ENCODE data around the gene ZNF555.
"Not testable (repeated sequence)": the region's sequence is repeated elsewhere in the genome, so short reads cannot be mapped to it uniquely, and the experiment has no call there.

Gene ZNF555

GRCh38 chr19:2887391-2887914 lies 46.2 kb downstream of the ZNF555 start:
- Histone ChIP-seq H3K4me3 (no peak overlapping the region), H3K36me3 (replicated peaks) (no peaks in the 10 kb centered on the region), H3K27me3 (ENCODE audit: low read depth) (no peaks in the 10 kb centered on the region), H3K4me1 (peaks cover 7% of the 10 kb centered on the region), H3K9me3 (no peaks in the 10 kb centered on the region)
- in situ Hi-C loops (cut with MboI; ENCODE audit: low sequenced_read_pairs), result no loop called here
- DNase-seq (ENCODE audit: low spot score in 2 of 2), result peak; percentile 40 to 95

- H3K9me3 ChIP-seq, result no peaks in the 10 kb centered on the region
- in situ Hi-C loops (cut with MboI; ENCODE audit: low sequenced_read_pairs), result no loop called here
- no peaks in the 10 kb centered on the region for H3K36me3 ChIP-seq (replicated peaks)
- H3K4me3 ChIP-seq, result no peak overlapping the region
- no peak for DNase-seq (ENCODE audit: low spot score in 2 of 2)
- no peaks in the 10 kb centered on the region for H3K27me3 ChIP-seq (ENCODE audit: low read depth)
- H3K4me1 ChIP-seq, result peaks cover 7% of the 10 kb centered on the region
Measured at GRCh38 chr19:2888731-2889224, 47.5 kb downstream of the ZNF555 start.

GRCh38 chr19:2890531-2890930 lies 49.3 kb downstream of the ZNF555 start:
- H3K4me1 ChIP-seq; DNase-seq (ENCODE audit: low spot score in 2 of 2); H3K27me3 ChIP-seq (ENCODE audit: low read depth); H3K4me3 ChIP-seq; in situ Hi-C loops (cut with MboI; ENCODE audit: low sequenced_read_pairs); H3K36me3 ChIP-seq (replicated peaks); H3K9me3 ChIP-seq: not testable (repeated sequence)

GRCh38 chr19:2896694-2897093 lies 55.4 kb downstream of the ZNF555 start:
- no peak for DNase-seq (ENCODE audit: low spot score in 2 of 2)
- H3K27me3 ChIP-seq (ENCODE audit: low read depth), result no peaks in the 10 kb centered on the region
- in situ Hi-C loops (cut with MboI; ENCODE audit: low sequenced_read_pairs), result no loop called here
- no peaks in the 10 kb centered on the region for H3K36me3 ChIP-seq (replicated peaks)
- H3K4me3 ChIP-seq, result no peak overlapping the region
- no peaks in the 10 kb centered on the region for H3K4me1 ChIP-seq
- peaks cover 8% of the 10 kb centered on the region; the same call in 1 of the 2 replicates for H3K9me3 ChIP-seq

- H3K27me3 ChIP-seq (ENCODE audit: low read depth), result no peaks in the 10 kb centered on the region
- H3K9me3 ChIP-seq, result peaks cover 8% of the 10 kb centered on the region; the same call in 1 of the 2 replicates
- no peaks in the 10 kb centered on the region for H3K4me1 ChIP-seq
- peak; percentile 96 to 100 for DNase-seq (ENCODE audit: low spot score in 2 of 2)
- in situ Hi-C loops (cut with MboI; ENCODE audit: low sequenced_read_pairs), result no loop called here
- no peaks in the 10 kb centered on the region for H3K36me3 ChIP-seq (replicated peaks)
- H3K4me3 ChIP-seq, result peak within 1 kb of the TSS; percentile 71
Measured at GRCh38 chr19:2900296-2901252, 59.3 kb downstream of the ZNF555 start, which contains the start of gene ZNF57. Gene ZNF57, plus strand, starts transcription at chr19:2900928. Its CDS starts 118 bp downstream, at chr19:2901046.

GRCh38 chr19:2902590-2903218 lies 61.4 kb downstream of the ZNF555 start:
- Histone ChIP-seq H3K36me3 (replicated peaks) (no peaks in the 10 kb centered on the region), H3K4me1 (no peaks in the 10 kb centered on the region), H3K27me3 (ENCODE audit: low read depth) (no peaks in the 10 kb centered on the region), H3K4me3 (peak overlapping the region; percentile 71; the same call in 1 of the 2 replicates), H3K9me3 (peaks cover 3% of the 10 kb centered on the region; the same call in 1 of the 2 replicates)
- DNase-seq (ENCODE audit: low spot score in 2 of 2), result no peak
- in situ Hi-C loops (cut with MboI; ENCODE audit: low sequenced_read_pairs), result no loop called here

- DNase-seq (ENCODE audit: low spot score in 2 of 2); H3K27me3 ChIP-seq (ENCODE audit: low read depth); in situ Hi-C loops (cut with MboI; ENCODE audit: low sequenced_read_pairs); H3K36me3 ChIP-seq (replicated peaks); H3K9me3 ChIP-seq; H3K4me3 ChIP-seq; H3K4me1 ChIP-seq: not testable (repeated sequence)
Measured at GRCh38 chr19:2903326-2903725, 62.1 kb downstream of the ZNF555 start.

GRCh38 chr19:2905918-2906519 lies 64.7 kb downstream of the ZNF555 start:
- Histone ChIP-seq H3K4me1 (no peaks in the 10 kb centered on the region), H3K4me3 (no peak overlapping the region), H3K27me3 (ENCODE audit: low read depth) (no peaks in the 10 kb centered on the region), H3K9me3 (peaks cover 3% of the 10 kb centered on the region), H3K36me3 (replicated peaks) (no peaks in the 10 kb centered on the region)
- no peak for DNase-seq (ENCODE audit: low spot score in 2 of 2)
- in situ Hi-C loops (cut with MboI; ENCODE audit: low sequenced_read_pairs), result no loop called here

GRCh38 chr19:2906631-2907195 lies 65.4 kb downstream of the ZNF555 start:
- no peak for DNase-seq (ENCODE audit: low spot score in 2 of 2)
- H3K4me1 ChIP-seq, result no peaks in the 10 kb centered on the region
- H3K9me3 ChIP-seq, result peaks cover 3% of the 10 kb centered on the region
- H3K4me3 ChIP-seq, result no peak overlapping the region
- no peaks in the 10 kb centered on the region for H3K36me3 ChIP-seq (replicated peaks)
- H3K27me3 ChIP-seq (ENCODE audit: low read depth), result no peaks in the 10 kb centered on the region
- in situ Hi-C loops (cut with MboI; ENCODE audit: low sequenced_read_pairs), result no loop called here

All from HAP-1 (cell line).